Measurements from ENCODE around the gene KCTD20.

The KCTD20 gene

GRCh38 chr6:36539814-36540568 is 97.2 kb downstream of the KCTD20 start:
- DNase-seq = no peak

Data from effector CD8-positive, alpha-beta T cell (primary cell).